SK-N-SH (cell line): ENCODE measurements around the gene SEMA4D. TPM values are rescaled to one million over a fixed set of nuclear protein-coding genes. Genes with fewer than 3 reads are reported as not detected.

Experiments
- CTCF ChIA-PET: fragments of 300-600, 350-600 bp; formaldehyde crosslinking; extraction: SDS; loops from one replicate; lab custom pipeline; 2021; lab: Yijun Ruan, JAX
- POLR2A ChIA-PET: fragments of 350-600 bp; sonication (Branson Sonifier 250); formaldehyde crosslinking; extraction: SDS; loops from one replicate; lab custom pipeline; 2020; ENCODE audit warnings: antibody characterized with exemption, inconsistent platforms; lab: Yijun Ruan, JAX
- DNase-seq: peaks from one replicate; pipeline ENCODE4 v3.0.0; 2012
- H2AFZ ChIP-seq: fragments of 200-600 bp; sonication (generic); 2 replicates; pipeline ENCODE4 v1.8.1; 2016; ENCODE audit warnings: antibody characterized with exemption, mild to moderate bottlenecking, low read depth
- H3F3A ChIP-seq: fragments of 200-600 bp; sonication (generic); replicated peaks from 2 replicates; pipeline ENCODE3; 2016; ENCODE audit warnings: antibody characterized with exemption, mild to moderate bottlenecking; ENCODE audit not compliant: insufficient read depth
- H3K27ac ChIP-seq, 2 experiments: fragments of 200-500 bp in 1 of 2; fragments of 200-600 bp in 1 of 2; sonication (Bioruptor generic) in 1 of 2; sonication (generic), shearing (Covaris generic) in 1 of 2; 2 replicates each; pipeline versions ENCODE4 v1.5.1 to v1.6.1; 2014 to 2016; ENCODE audit warnings: low read depth in 2 of 2, inconsistent platforms in 1 of 2, low read length in 1 of 2, mild to moderate bottlenecking in 1 of 2, mixed read lengths in 1 of 2
- H3K27me3 ChIP-seq: fragments of 200-600 bp; sonication (generic), shearing (Covaris generic); 2 replicates; pipeline ENCODE4 v1.6.1; 2016; ENCODE audit warnings: mixed run types; ENCODE audit not compliant: insufficient read depth
- H3K36me3 ChIP-seq, 2 experiments: fragments of 200-500 bp in 1 of 2; fragments of 200-600 bp in 1 of 2; sonication (Bioruptor generic) in 1 of 2; sonication (generic) in 1 of 2; replicated peaks in 1 of 2; 2 replicates each; pipeline versions ENCODE3 to v1.5.1; 2014 to 2016; ENCODE audit warnings: low read length in 1 of 2, mild to moderate bottlenecking in 1 of 2; ENCODE audit not compliant: insufficient read depth in 2 of 2, control insufficient read depth in 1 of 2
- H3K4me1 ChIP-seq, 2 experiments: fragments of 200-500 bp in 1 of 2; fragments of 200-600 bp in 1 of 2; sonication (Bioruptor generic) in 1 of 2; sonication (generic), shearing (Covaris generic) in 1 of 2; 2 replicates each; pipeline versions ENCODE4 v1.5.1 to v1.6.1; 2014 to 2016; ENCODE audit warnings: low read depth in 1 of 2, low read length in 1 of 2, mixed run types in 1 of 2; ENCODE audit not compliant: insufficient read depth in 2 of 2, control insufficient read depth in 1 of 2
- H3K4me2 ChIP-seq: fragments of 200-600 bp; sonication (generic), shearing (Covaris generic); 2 replicates; pipeline ENCODE4 v1.6.1; 2017; ENCODE audit warnings: mixed run types
- H3K4me3 ChIP-seq, 2 experiments: fragments of 200-500 bp in 1 of 2; fragments of 200-600 bp in 1 of 2; sonication (Bioruptor generic) in 1 of 2; sonication (generic), shearing (Covaris generic) in 1 of 2; 2 replicates each; pipeline versions ENCODE4 v1.5.1 to v1.8.1; 2014 to 2016; ENCODE audit warnings: low read depth in 2 of 2, inconsistent platforms in 1 of 2, low read length in 1 of 2, mild to moderate bottlenecking in 1 of 2, mixed read lengths in 1 of 2, moderate library complexity in 1 of 2
- H3K79me2 ChIP-seq: fragments of 200-600 bp; sonication (generic); 2 replicates; pipeline ENCODE4 v1.8.1; 2017; ENCODE audit warnings: mild to moderate bottlenecking; ENCODE audit not compliant: insufficient read depth
- H3K9ac ChIP-seq: fragments of 200-600 bp; sonication (generic); 2 replicates; pipeline ENCODE4 v1.6.1; 2017; ENCODE audit warnings: mixed run types
- H3K9me2 ChIP-seq: fragments of 200-600 bp; sonication (generic); 2 replicates; pipeline ENCODE4 v1.6.1; 2017; ENCODE audit warnings: mixed run types
- H3K9me3 ChIP-seq: fragments of 200-600 bp; sonication (generic); 2 replicates; pipeline ENCODE4 v1.6.1; 2017; ENCODE audit warnings: mixed run types, mild to moderate bottlenecking, moderate library complexity
- H4K20me1 ChIP-seq: fragments of 200-600 bp; sonication (generic); 2 replicates; pipeline ENCODE4 v1.6.1; 2017; ENCODE audit warnings: mild to moderate bottlenecking, mixed run types; ENCODE audit not compliant: insufficient read depth
- CHD2 ChIP-seq: fragments of 150-350 bp; IDR thresholded peaks from 2 replicates; pipeline ENCODE4 v1.6.1; 2018; ENCODE audit warnings: low read length; ENCODE audit not compliant: partially characterized antibody
- EZH2phosphoT487 ChIP-seq: fragments of 200-600 bp; sonication (generic); IDR thresholded peaks from 2 replicates; pipeline ENCODE4 v1.6.1; 2017; ENCODE audit warnings: low read depth, mixed run types, mild to moderate bottlenecking, antibody characterized with exemption, moderate library complexity, borderline replicate concordance
- POLR2AphosphoS5 ChIP-seq: IDR thresholded peaks from 2 replicates; pipeline ENCODE4 v1.6.1; 2012; ENCODE audit warnings: low read depth, low read length
- RAD21 ChIP-seq: IDR thresholded peaks from 2 replicates; pipeline ENCODE4 v1.6.1; 2012; ENCODE audit warnings: mild to moderate bottlenecking, low read length
- RXRA ChIP-seq: IDR thresholded peaks from 2 replicates; pipeline ENCODE4 v1.4.0; 2012; ENCODE audit warnings: low read depth, mild to moderate bottlenecking, borderline replicate concordance
- SMC3 ChIP-seq: IDR thresholded peaks from 2 replicates; pipeline ENCODE4 v1.6.1; 2012; ENCODE audit warnings: low read depth, low read length, improper control_type of control experiment
- TEAD4 ChIP-seq: IDR thresholded peaks from 2 replicates; pipeline ENCODE4 v1.4.0; 2012; ENCODE audit warnings: mild to moderate bottlenecking, borderline replicate concordance; ENCODE audit not compliant: insufficient read depth
- ZBTB33 ChIP-seq: IDR thresholded peaks from 2 replicates; pipeline ENCODE4 v1.4.0; 2012; ENCODE audit warnings: low read depth, borderline replicate concordance
- WGBS: methylation state at CpG from one replicate; pipeline ENCODE4 v1.1.6; 2017; ENCODE audit warnings: low lambda C conversion rate; 5-methylcytosine and 5-hydroxymethylcytosine counted together
- polyA plus RNA-seq, 3 experiments: library from polyadenylated mRNA; depleted of rRNA; stranded (reverse); fragments of >200 nt; gene quantifications; 2 replicates each; pipeline ENCODE4 v1.2.3, GENCODE V29; 2012
- TF ChIP-seq, protein P1 (sequence below): fragments of 150-350 bp; IDR thresholded peaks from 2 replicates; pipeline ENCODE4 v1.6.1; 2017; ENCODE audit warnings: antibody characterized with exemption, low read length, low read depth, borderline replicate concordance

Gene SEMA4D
- polyA plus RNA-seq, 1 of the 3 experiments (the other 2 are of a cell fraction): 4.8 TPM

GRCh38 chr9:89383030-89383720 lies 114.7 kb downstream of the SEMA4D start:
- H3K27ac ChIP-seq: no peak overlapping the region
- WGBS: 85% methylated on average over 15 of the region's 16 CpGs
- no peak overlapping the region for H3K4me2 ChIP-seq
- no peak overlapping the region for H3K4me3 ChIP-seq
- H3F3A ChIP-seq: no peaks in the 10 kb centered on the region
- no peaks in the 10 kb centered on the region for H4K20me1 ChIP-seq
- no peaks in the 10 kb centered on the region; a peak in 1 of 4 replicates for H3K4me1 ChIP-seq
- no peaks in the 10 kb centered on the region for H3K27me3 ChIP-seq
- ChIA-PET CTCF (interaction anchor here (0.9 to 1.9 kb wide), 4 partner anchors 8 to 166 kb away, joined by 4 to 6 read pairs (median 4); no protein-coding TSS in a partner anchor), POLR2A (interaction anchor here (0.5 kb wide), 1 partner anchor 1693 kb away, joined by 3 read pairs; no protein-coding TSS in a partner anchor)
- no peak for DNase-seq
- peaks cover 0 to 3% of the 10 kb centered on the region in 2 experiments for H3K36me3 ChIP-seq
- no peaks in the 10 kb centered on the region for H3K9me3 ChIP-seq
- no peak overlapping the region for H3K9ac ChIP-seq
- no peaks in the 10 kb centered on the region for H3K9me2 ChIP-seq
- no peaks in the 10 kb centered on the region for H3K79me2 ChIP-seq
- TF ChIP-seq ZBTB33 (no peak), EZH2phosphoT487 (no peak), POLR2AphosphoS5 (no peak), SMC3 (no peak), TEAD4 (no peak), CHD2 (no peak), RAD21 (no peak)
- TF ChIP-seq, protein P1, sequence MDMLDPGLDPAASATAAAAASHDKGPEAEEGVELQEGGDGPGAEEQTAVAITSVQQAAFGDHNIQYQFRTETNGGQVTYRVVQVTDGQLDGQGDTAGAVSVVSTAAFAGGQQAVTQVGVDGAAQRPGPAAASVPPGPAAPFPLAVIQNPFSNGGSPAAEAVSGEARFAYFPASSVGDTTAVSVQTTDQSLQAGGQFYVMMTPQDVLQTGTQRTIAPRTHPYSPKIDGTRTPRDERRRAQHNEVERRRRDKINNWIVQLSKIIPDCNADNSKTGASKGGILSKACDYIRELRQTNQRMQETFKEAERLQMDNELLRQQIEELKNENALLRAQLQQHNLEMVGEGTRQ: no peak
- H2AFZ ChIP-seq: no peak overlapping the region

DNA sequence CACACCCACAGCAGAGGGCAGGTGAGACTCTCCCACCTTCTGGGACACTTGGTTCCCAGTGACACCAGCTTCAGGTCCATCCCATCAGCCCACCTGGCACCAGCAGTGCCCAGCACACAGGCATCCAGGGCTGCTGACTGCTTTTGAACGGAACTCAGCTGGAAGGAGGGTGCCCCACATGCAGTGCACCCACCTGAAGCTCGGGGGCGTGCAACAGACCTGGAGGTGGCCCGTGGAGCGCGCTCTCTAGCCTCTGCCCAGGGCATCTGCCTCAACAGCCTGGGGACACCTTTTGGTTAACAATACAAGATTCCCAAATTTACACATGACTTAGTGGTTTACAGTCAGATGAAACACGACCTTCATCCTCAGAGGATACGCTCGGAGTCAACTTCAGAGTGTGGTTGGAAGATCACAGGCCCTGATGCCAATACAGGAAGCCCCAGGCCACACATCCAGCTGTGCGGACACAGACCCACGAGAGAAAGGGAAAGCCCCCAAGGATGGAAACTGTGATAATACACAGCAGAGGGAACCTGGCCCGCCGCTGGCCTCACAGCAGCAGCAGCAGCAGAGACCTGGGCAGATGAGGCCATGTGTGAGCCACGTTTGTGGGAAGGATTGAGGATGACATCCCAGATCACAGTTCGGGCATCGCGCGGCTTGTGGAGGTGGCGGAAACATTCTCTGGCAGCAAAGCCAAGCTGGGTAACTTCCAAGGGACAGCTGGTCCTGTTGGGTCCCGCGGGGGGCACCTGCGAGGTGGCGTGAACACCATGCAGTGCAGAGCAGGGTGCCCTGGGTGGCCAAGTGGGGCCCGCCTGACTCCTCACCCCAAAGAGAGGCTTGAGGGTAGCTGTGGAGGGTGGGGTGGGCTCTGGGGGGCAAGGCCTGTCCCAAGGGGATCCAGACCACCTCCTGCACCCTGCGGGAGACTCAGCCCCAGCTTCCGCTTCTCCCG lies 115.6 kb downstream of the SEMA4D start:
- WGBS: 80% methylated on average over 24 of the region's 27 CpGs
- Histone ChIP-seq H3K27ac (no peak overlapping the region), H3K4me3 (no peak overlapping the region), H2AFZ (no peak overlapping the region), H3K9me2 (no peaks in the 10 kb centered on the region), H3F3A (no peaks in the 10 kb centered on the region), H3K79me2 (no peaks in the 10 kb centered on the region), H3K27me3 (no peaks in the 10 kb centered on the region), H3K36me3 (no peaks in the 10 kb centered on the region), H3K9ac (no peak overlapping the region), H3K4me2 (no peak overlapping the region), H3K4me1 (no peaks in the 10 kb centered on the region; a peak in 1 of 4 replicates), H4K20me1 (no peaks in the 10 kb centered on the region), H3K9me3 (no peaks in the 10 kb centered on the region)
- DNase-seq: no peak
- ChIA-PET POLR2A (no interaction called here), CTCF (interaction anchor here (0.7 to 1.9 kb wide), 3 partner anchors 10 to 167 kb away, joined by 3 to 6 read pairs (median 4); no protein-coding TSS in a partner anchor)
- TF ChIP-seq RAD21 (peak; percentile 8; the same call in 1 of the 2 replicates), RXRA (no peak)
